Bronchial epithelial cell (primary cell): Measurements from ENCODE around the gene ARMCX4. TPM values are rescaled to one million over a fixed set of nuclear protein-coding genes. Genes with fewer than 3 reads are reported as not detected.

ENCODE experiments used
- DNase-seq: peaks from one replicate; pipeline ENCODE4 v3.0.0-alpha.2; 2010; ENCODE audit warnings: low read depth
- FAIRE-seq: peaks from 2 replicates; lab custom pipeline; 2011; peaks lifted over from hg19 to GRCh38; lab: Jason Lieb, UNC
- H3K27me3 ChIP-seq: 2 replicates; pipeline ENCODE4 v1.5.1; 2011; ENCODE audit warnings: low read length; ENCODE audit not compliant: control insufficient read depth, insufficient read depth
- H3K36me3 ChIP-seq: 2 replicates; pipeline ENCODE4 v1.5.1; 2011; ENCODE audit warnings: low read length; ENCODE audit not compliant: control insufficient read depth, insufficient read depth
- H3K4me3 ChIP-seq: 2 replicates; pipeline ENCODE4 v1.5.1; 2011; ENCODE audit warnings: mild to moderate bottlenecking, low read depth, low read length, control low read depth
- total RNA-seq: library from RNA; depleted of rRNA; stranded (reverse); fragments of >200 nt; gene quantifications from 2 replicates; pipeline ENCODE4 v1.2.1, GENCODE V29; 2014
- TF ChIP-seq, protein P1 (sequence below): IDR thresholded peaks from 2 replicates; pipeline ENCODE4 v1.5.1; 2011; ENCODE audit warnings: mild to moderate bottlenecking, moderate library complexity, low read length, control low read depth, inconsistent platforms; ENCODE audit not compliant: insufficient read depth, severe bottlenecking

ARMCX4 gene
- total RNA-seq, 1 donor from 2014 or later: 0.79 TPM

DNA sequence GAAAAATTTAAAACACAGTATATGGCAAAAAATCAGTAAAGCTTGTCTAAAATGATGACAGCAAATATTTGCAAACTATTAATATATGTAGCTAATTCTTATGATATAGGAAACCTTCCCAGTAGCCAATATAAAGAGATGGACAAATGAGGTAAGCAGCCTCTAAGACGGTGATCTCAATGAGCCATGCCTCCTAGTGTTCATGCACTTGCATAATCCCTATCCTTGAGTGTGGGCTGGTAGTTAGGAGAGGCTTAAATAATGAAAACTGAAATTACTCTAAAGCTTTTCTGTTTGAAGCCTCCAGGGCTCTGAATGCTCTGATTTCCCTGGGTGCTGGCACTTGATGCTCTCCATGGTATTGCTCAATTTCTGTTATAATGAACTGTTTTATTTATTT lies 24.6 kb upstream of the ARMCX4 start:
- TF ChIP-seq, protein P1, sequence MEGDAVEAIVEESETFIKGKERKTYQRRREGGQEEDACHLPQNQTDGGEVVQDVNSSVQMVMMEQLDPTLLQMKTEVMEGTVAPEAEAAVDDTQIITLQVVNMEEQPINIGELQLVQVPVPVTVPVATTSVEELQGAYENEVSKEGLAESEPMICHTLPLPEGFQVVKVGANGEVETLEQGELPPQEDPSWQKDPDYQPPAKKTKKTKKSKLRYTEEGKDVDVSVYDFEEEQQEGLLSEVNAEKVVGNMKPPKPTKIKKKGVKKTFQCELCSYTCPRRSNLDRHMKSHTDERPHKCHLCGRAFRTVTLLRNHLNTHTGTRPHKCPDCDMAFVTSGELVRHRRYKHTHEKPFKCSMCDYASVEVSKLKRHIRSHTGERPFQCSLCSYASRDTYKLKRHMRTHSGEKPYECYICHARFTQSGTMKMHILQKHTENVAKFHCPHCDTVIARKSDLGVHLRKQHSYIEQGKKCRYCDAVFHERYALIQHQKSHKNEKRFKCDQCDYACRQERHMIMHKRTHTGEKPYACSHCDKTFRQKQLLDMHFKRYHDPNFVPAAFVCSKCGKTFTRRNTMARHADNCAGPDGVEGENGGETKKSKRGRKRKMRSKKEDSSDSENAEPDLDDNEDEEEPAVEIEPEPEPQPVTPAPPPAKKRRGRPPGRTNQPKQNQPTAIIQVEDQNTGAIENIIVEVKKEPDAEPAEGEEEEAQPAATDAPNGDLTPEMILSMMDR: no peak
- Histone ChIP-seq H3K4me3 (no peak overlapping the region), H3K27me3 (no peaks in the 10 kb centered on the region), H3K36me3 (no peaks in the 10 kb centered on the region)
- DNase-seq (peak; percentile 5), FAIRE-seq (no peak)

GRCh38 chrX:101462892-101463291 lies 22.4 kb upstream of the ARMCX4 start:
- Histone ChIP-seq H3K27me3 (no peaks in the 10 kb centered on the region), H3K36me3 (no peaks in the 10 kb centered on the region), H3K4me3 (no peak overlapping the region)
- no peak for FAIRE-seq
- peak; percentile 31 for DNase-seq
- TF ChIP-seq, protein P1: peak; percentile 38

DNA sequence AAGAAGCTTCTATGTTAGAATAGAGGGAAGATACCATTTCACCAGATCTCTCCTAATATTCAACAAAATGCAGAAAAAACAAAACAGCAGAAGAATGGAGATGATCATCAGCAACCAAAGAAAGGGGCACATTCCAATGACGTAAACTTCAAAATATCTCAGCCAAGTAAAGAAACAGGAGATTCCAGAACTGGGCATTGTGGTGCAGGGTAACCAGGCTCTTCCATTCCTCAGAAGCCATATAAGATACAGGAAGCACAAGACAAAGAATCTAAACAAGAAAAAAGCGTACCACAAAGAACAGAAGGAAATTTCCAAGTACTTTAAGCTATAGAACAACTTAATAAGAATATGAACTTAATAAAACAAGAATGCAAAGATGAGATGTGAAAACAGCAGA lies 6.9 kb upstream of the ARMCX4 start:
- no peak overlapping the region for H3K4me3 ChIP-seq
- FAIRE-seq: no peak

GRCh38 chrX:101482296-101482695 lies 3.0 kb upstream of the ARMCX4 start:
- FAIRE-seq (no peak), DNase-seq (no peak)
- H3K27me3 ChIP-seq: no peaks in the 10 kb centered on the region
- no peak overlapping the region for H3K4me3 ChIP-seq
- no peaks in the 10 kb centered on the region for H3K36me3 ChIP-seq
- TF ChIP-seq, protein P1: no peak

More for the DNA sequence above, 6.9 kb upstream of the ARMCX4 start:
- TF ChIP-seq, protein P1: no peak
- DNase-seq: no peak
- Histone ChIP-seq H3K27me3 (no peaks in the 10 kb centered on the region), H3K36me3 (no peaks in the 10 kb centered on the region)

DNA sequence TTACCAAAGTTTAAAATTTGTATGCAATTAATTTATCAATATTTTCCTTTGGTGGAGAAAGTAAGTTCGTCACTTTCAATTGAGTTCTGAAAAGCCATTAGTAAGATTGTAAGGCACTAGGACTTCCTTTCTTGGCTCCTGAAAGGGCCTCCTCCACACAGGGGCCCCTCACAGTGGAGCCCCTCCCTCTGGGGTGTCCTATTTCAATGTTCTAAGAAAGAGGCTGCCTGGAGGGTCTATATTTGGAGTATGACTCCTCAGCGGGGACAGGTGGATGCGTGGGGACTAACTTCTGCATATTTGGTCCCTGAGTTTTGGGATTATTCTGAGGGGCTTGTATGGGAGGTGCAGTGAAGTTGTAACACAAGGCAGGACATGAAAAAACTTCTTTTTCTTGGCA lies 1.6 kb upstream of the ARMCX4 start:
- no peak for FAIRE-seq
- no peak for DNase-seq
- H3K4me3 ChIP-seq: no peak overlapping the region
- TF ChIP-seq, protein P1: no peak
- H3K36me3 ChIP-seq: no peaks in the 10 kb centered on the region
- H3K27me3 ChIP-seq: no peaks in the 10 kb centered on the region

GRCh38 chrX:101484135-101484534 lies 1.1 kb upstream of the ARMCX4 start:
- H3K27me3 ChIP-seq: no peaks in the 10 kb centered on the region
- H3K4me3 ChIP-seq: no peak overlapping the region
- no peaks in the 10 kb centered on the region for H3K36me3 ChIP-seq
- TF ChIP-seq, protein P1: no peak
- FAIRE-seq (no peak), DNase-seq (no peak)
